Endodermal cell (in vitro differentiated cells): Measurements from ENCODE around the gene BTNL2. TPM values are rescaled to one million over a fixed set of nuclear protein-coding genes. Genes with fewer than 3 reads are reported as not detected.
A peak's percentile ranks its signal among the peaks of the same experiment; 100 is the strongest.

ENCODE experiments used
- DNase-seq: peaks from one replicate; pipeline ENCODE4 v3.0.0-alpha.2; 2017
- H3K27ac ChIP-seq: 2 replicates; pipeline ENCODE4 v1.5.1; 2013; ENCODE audit warnings: mild to moderate bottlenecking, low read depth, low read length, moderate library complexity
- H3K27me3 ChIP-seq: 2 replicates; pipeline ENCODE4 v1.6.1; 2013; ENCODE audit warnings: mild to moderate bottlenecking, low read length, moderate library complexity; ENCODE audit not compliant: insufficient read depth, control insufficient read depth, poor library complexity, severe bottlenecking
- H3K36me3 ChIP-seq: 2 replicates; pipeline ENCODE4 v1.7.0; 2013; ENCODE audit warnings: mild to moderate bottlenecking, low read length, moderate library complexity; ENCODE audit not compliant: control insufficient read depth, insufficient read depth
- H3K4me1 ChIP-seq: one replicate; pipeline ENCODE4 v1.7.0; 2013; ENCODE audit warnings: low read length; ENCODE audit not compliant: control insufficient read depth, insufficient read depth
- H3K4me3 ChIP-seq: 2 replicates; pipeline ENCODE4 v1.5.1; 2013; ENCODE audit warnings: mild to moderate bottlenecking, low read length, moderate library complexity
- H3K9ac ChIP-seq: 2 replicates; pipeline ENCODE4 v1.6.1; 2013; ENCODE audit warnings: mild to moderate bottlenecking, low read length, moderate library complexity; ENCODE audit not compliant: poor library complexity, severe bottlenecking; ENCODE audit errors: extremely low read depth
- H3K9me3 ChIP-seq: 2 replicates; pipeline ENCODE4 v1.6.1; 2013; ENCODE audit warnings: mild to moderate bottlenecking, low read length, moderate library complexity; ENCODE audit not compliant: control insufficient read depth
- H3K27ac Mint-ChIP-seq: 2 replicates; pipeline ENCODE4 v1.8.0; 2020; ENCODE audit warnings: mixed read lengths
- H3K27me3 Mint-ChIP-seq: 2 replicates; pipeline ENCODE4 v1.8.0; 2021; ENCODE audit warnings: mild to moderate bottlenecking, mixed read lengths; ENCODE audit not compliant: insufficient read depth
- H3K36me3 Mint-ChIP-seq: 2 replicates; pipeline ENCODE4 v1.8.0; 2020; ENCODE audit warnings: low read depth, mixed read lengths
- H3K4me1 Mint-ChIP-seq: 2 replicates; pipeline ENCODE4 v1.8.0; 2020; ENCODE audit warnings: mixed read lengths
- H3K4me3 Mint-ChIP-seq: 2 replicates; pipeline ENCODE4 v1.8.0; 2020; ENCODE audit warnings: mild to moderate bottlenecking, moderate library complexity, mixed read lengths
- H3K9me3 Mint-ChIP-seq: 2 replicates; pipeline ENCODE4 v1.8.0; 2020; ENCODE audit warnings: mild to moderate bottlenecking, mixed read lengths
- WGBS, 2 experiments: methylation state at CpG; one replicate each; pipeline versions ENCODE4 v1.1.5 to v1.1.7; 2013; ENCODE audit warnings: missing lambda C conversion rate in 2 of 2, mixed read lengths in 1 of 2; ENCODE audit not compliant: insufficient coverage in 1 of 2, insufficient read length in 1 of 2; 5-methylcytosine and 5-hydroxymethylcytosine counted together
- total RNA-seq, 2 donors: library from RNA; stranded (reverse); fragmentation: NEBNext Ultra II Directional in 1 of 2; extraction: Animal tissue kit (Norgen Biotek cat#: 25700) in 1 of 2; gene quantifications; 2 replicates in 1 of 2; 3 replicates in 1 of 2; pipeline ENCODE4 v1.2.1, GENCODE V29; 2021
- TF ChIP-seq, protein P1 (sequence below): fragments of 200-600 bp; sonication (generic); conservative IDR thresholded peaks from 2 replicates; pipeline ENCODE4 v1.5.0; 2021; ENCODE audit warnings: antibody characterized with exemption, mild to moderate bottlenecking

Gene BTNL2
- total RNA-seq, 2 donors from 2014 or later, result not detected

DNA sequence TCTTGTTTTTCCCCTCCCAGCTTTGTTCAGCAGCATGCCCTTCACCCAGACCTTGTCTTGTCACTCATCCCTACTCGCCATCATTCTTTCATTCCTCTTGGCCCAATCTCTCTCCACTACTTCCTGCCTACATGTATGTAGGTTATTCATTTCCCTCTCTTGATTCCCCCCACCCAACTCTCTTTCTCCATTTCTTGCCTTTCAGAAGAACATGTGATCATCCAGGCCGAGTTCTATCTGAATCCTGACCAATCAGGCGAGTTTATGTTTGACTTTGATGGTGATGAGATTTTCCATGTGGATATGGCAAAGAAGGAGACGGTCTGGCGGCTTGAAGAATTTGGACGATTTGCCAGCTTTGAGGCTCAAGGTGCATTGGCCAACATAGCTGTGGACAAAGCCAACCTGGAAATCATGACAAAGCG is 35.3 kb upstream of the BTNL2 start:
- Mint-ChIP-seq H3K27me3 (peaks cover 20% of the 10 kb centered on the region), H3K4me1 (no peaks in the 10 kb centered on the region), H3K27ac (no peak overlapping the region), H3K4me3 (no peak overlapping the region), H3K9me3 (no peaks in the 10 kb centered on the region), H3K36me3 (no peaks in the 10 kb centered on the region)
- Histone ChIP-seq H3K27ac (no peak overlapping the region), H3K4me1 (no peaks in the 10 kb centered on the region), H3K9me3 (no peaks in the 10 kb centered on the region), H3K9ac (no peak overlapping the region), H3K36me3 (no peaks in the 10 kb centered on the region), H3K4me3 (no peak overlapping the region), H3K27me3 (no peaks in the 10 kb centered on the region)
- 80 to 90% methylated on average over 5 to 7 of the region's 7 CpGs for WGBS, 2 experiments
- no peak for DNase-seq
- TF ChIP-seq, protein P1, sequence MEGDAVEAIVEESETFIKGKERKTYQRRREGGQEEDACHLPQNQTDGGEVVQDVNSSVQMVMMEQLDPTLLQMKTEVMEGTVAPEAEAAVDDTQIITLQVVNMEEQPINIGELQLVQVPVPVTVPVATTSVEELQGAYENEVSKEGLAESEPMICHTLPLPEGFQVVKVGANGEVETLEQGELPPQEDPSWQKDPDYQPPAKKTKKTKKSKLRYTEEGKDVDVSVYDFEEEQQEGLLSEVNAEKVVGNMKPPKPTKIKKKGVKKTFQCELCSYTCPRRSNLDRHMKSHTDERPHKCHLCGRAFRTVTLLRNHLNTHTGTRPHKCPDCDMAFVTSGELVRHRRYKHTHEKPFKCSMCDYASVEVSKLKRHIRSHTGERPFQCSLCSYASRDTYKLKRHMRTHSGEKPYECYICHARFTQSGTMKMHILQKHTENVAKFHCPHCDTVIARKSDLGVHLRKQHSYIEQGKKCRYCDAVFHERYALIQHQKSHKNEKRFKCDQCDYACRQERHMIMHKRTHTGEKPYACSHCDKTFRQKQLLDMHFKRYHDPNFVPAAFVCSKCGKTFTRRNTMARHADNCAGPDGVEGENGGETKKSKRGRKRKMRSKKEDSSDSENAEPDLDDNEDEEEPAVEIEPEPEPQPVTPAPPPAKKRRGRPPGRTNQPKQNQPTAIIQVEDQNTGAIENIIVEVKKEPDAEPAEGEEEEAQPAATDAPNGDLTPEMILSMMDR, result no peak

DNA sequence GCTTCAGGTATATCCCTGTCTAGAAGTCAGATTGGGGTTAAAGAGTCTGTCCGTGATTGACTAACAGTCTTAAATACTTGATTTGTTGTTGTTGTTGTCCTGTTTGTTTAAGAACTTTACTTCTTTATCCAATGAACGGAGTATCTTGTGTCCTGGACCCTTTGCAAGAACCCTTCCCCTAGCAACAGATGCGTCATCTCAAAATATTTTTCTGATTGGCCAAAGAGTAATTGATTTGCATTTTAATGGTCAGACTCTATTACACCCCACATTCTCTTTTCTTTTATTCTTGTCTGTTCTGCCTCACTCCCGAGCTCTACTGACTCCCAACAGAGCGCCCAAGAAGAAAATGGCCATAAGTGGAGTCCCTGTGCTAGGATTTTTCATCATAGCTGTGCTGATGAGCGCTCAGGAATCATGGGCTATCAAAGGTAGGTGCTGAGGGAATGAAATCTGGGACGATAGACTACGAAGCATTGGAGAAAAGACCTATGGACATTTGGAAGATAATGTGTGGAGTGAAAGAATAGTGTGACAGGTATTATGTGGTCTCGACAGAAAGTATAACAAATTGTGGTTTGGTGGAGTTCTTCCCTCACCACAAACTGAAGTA is 32.7 kb upstream of the BTNL2 start, which contains the start of gene HLA-DRA:
HLA-DRA (plus strand) TSS at position 286 of the 613 bp plus-strand sequence; CDS start at position 350, 64 bp downstream.
- peak; percentile 51 for DNase-seq
- Histone ChIP-seq H3K36me3 (no peaks in the 10 kb centered on the region), H3K27me3 (no peaks in the 10 kb centered on the region), H3K4me1 (no peaks in the 10 kb centered on the region), H3K4me3 (no peak within 1 kb of the TSS), H3K9me3 (no peaks in the 10 kb centered on the region), H3K9ac (no peak within 1 kb of the TSS), H3K27ac (no peak within 1 kb of the TSS)
- Mint-ChIP-seq H3K27me3 (peaks cover 15% of the 10 kb centered on the region), H3K9me3 (no peaks in the 10 kb centered on the region), H3K36me3 (no peaks in the 10 kb centered on the region), H3K4me3 (no peak within 1 kb of the TSS), H3K4me1 (no peaks in the 10 kb centered on the region), H3K27ac (no peak within 1 kb of the TSS)
- TF ChIP-seq, protein P1, result no peak
- 78 to 85% methylated on average over 6 to 9 of the region's 9 CpGs for WGBS, 2 experiments

DNA sequence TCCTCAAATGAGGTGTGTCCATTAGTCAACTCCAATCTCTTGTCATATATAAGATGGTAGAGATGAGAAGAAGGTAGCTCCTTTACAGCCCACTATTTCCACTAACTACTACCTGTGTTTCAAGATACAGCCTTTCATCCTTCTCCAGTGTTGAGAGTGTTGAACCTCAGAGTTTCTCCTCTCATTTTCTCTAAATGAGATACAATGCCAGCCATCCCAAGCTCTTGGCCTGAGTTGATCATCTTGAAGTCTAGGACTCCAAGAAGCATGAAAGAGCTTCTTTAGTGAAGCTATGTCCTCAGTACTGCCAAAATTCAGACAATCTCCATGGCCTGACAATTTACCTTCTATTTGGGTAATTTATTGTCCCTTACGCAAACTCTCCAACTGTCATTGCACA is 32.2 kb upstream of the BTNL2 start:
- no peaks in the 10 kb centered on the region for H3K36me3 ChIP-seq
- Mint-ChIP-seq H3K36me3 (no peaks in the 10 kb centered on the region), H3K27me3 (peaks cover 17% of the 10 kb centered on the region), H3K4me1 (no peaks in the 10 kb centered on the region), H3K9me3 (no peaks in the 10 kb centered on the region), H3K4me3 (no peak overlapping the region), H3K27ac (no peak overlapping the region)
- 88 to 95% methylated on average over 1 of the region's 1 CpG for WGBS, 2 experiments
- H3K4me3 ChIP-seq, result no peak overlapping the region
- no peaks in the 10 kb centered on the region for H3K4me1 ChIP-seq
- no peak overlapping the region for H3K9ac ChIP-seq
- H3K27me3 ChIP-seq, result no peaks in the 10 kb centered on the region
- no peak for DNase-seq
- no peaks in the 10 kb centered on the region for H3K9me3 ChIP-seq
- TF ChIP-seq, protein P1, result no peak
- H3K27ac ChIP-seq, result no peak overlapping the region
